ENCODE data around the gene RNF43.

- TF ChIP-seq POLR2A (IDR thresholded peaks at IDR 0.05; ENCODE audit: low read depth, low read length) (no peak), TAF1 (IDR thresholded peaks at IDR 0.05; ENCODE audit: low read depth, low read length) (no peak)
Measured at GRCh38 chr17:58399974-58400373, 17.4 kb downstream of the RNF43 start.

Measured in GM12891 (cell line).